SK-N-SH treated with all-trans-retinoic acid at 6 μM for 48 hours (cell line): ENCODE measurements around the gene GPRIN2.

Experiments used
- ARNTL ChIP-seq: fragments of 450-650 bp; formaldehyde crosslinking; IDR thresholded peaks from 2 replicates; pipeline ENCODE4 v1.5.0; 2020; ENCODE audit warnings: low read depth, mild to moderate bottlenecking, moderate library complexity, borderline replicate concordance
- BACH2 ChIP-seq: fragments of 250-450 bp; sonication (Bioruptor Pico); IDR thresholded peaks from 2 replicates; pipeline ENCODE4 v1.9.0; 2021; ENCODE audit warnings: mild to moderate bottlenecking, borderline replicate concordance
- CREB5 ChIP-seq: fragments of 250-450 bp; sonication (Bioruptor Pico); IDR thresholded peaks from 2 replicates; pipeline ENCODE4 v1.5.1; 2020; ENCODE audit warnings: low read depth, mild to moderate bottlenecking, moderate library complexity
- CSDC2 ChIP-seq: fragments of 250-450 bp; sonication (Bioruptor Pico); IDR thresholded peaks from 2 replicates; pipeline ENCODE4 v1.5.0; 2020; ENCODE audit warnings: mild to moderate bottlenecking, moderate library complexity
- GLIS3 ChIP-seq: fragments of 250-450 bp; sonication (Bioruptor Pico); IDR thresholded peaks from 2 replicates; pipeline ENCODE4 v1.5.0; 2020; ENCODE audit warnings: mild to moderate bottlenecking, moderate library complexity
- OSR1 ChIP-seq: fragments of 250-450 bp; sonication (Bioruptor Pico); IDR thresholded peaks from 2 replicates; pipeline ENCODE4 v1.8.0; 2022; ENCODE audit warnings: moderate library complexity, mild to moderate bottlenecking, inconsistent platforms
- PATZ1 ChIP-seq: fragments of 250-450 bp; sonication (Bioruptor Pico); IDR thresholded peaks from 2 replicates; pipeline ENCODE4 v1.8.0; 2020; ENCODE audit warnings: mild to moderate bottlenecking, moderate library complexity, borderline replicate concordance
- POU6F1 ChIP-seq: fragments of 250-450 bp; sonication (Bioruptor Pico); IDR thresholded peaks from 2 replicates; pipeline ENCODE4 v1.8.0; 2021; ENCODE audit warnings: low read depth, mild to moderate bottlenecking, moderate library complexity, borderline replicate concordance
- RARB ChIP-seq: fragments of 250-450 bp; sonication (Bioruptor Pico); IDR thresholded peaks from 2 replicates; pipeline ENCODE4 v1.8.0; 2021; ENCODE audit warnings: mild to moderate bottlenecking, moderate library complexity
- SNAI2 ChIP-seq: fragments of 250-450 bp; sonication (Bioruptor Pico); IDR thresholded peaks from 2 replicates; pipeline ENCODE4 v1.5.0; 2020; ENCODE audit warnings: mild to moderate bottlenecking, moderate library complexity
- ZFP30 ChIP-seq: fragments of 450-650 bp; formaldehyde crosslinking; IDR thresholded peaks from 2 replicates; pipeline ENCODE4 v1.5.0; 2022; ENCODE audit warnings: mild to moderate bottlenecking, moderate library complexity

GRCh38 chr10:46544989-46545791 lies 11.3 kb downstream of the GPRIN2 start:
- no peak for TF ChIP-seq OSR1 (CRISPR knock-in tag)
- TF ChIP-seq PATZ1, result no peak
- no peak for TF ChIP-seq CSDC2
- TF ChIP-seq RARB, result no peak
- no peak for TF ChIP-seq SNAI2 (CRISPR knock-in tag)
- no peak for TF ChIP-seq CREB5 (CRISPR knock-in tag)
- TF ChIP-seq ZFP30 (CRISPR knock-in tag), result no peak
- TF ChIP-seq GLIS3 (CRISPR knock-in tag), result no peak
- no peak for TF ChIP-seq ARNTL
- TF ChIP-seq POU6F1 (CRISPR knock-in tag), result no peak
- TF ChIP-seq BACH2 (CRISPR knock-in tag), result no peak
